ENCODE data around the gene SOX1. TPM values are rescaled to one million over a fixed set of nuclear protein-coding genes. Genes with fewer than 3 reads are reported as not detected.

SOX1 gene
- polyA plus RNA-seq, 2 of the 4 experiments (the other 2 are of a cell fraction) = not detected

DNA sequence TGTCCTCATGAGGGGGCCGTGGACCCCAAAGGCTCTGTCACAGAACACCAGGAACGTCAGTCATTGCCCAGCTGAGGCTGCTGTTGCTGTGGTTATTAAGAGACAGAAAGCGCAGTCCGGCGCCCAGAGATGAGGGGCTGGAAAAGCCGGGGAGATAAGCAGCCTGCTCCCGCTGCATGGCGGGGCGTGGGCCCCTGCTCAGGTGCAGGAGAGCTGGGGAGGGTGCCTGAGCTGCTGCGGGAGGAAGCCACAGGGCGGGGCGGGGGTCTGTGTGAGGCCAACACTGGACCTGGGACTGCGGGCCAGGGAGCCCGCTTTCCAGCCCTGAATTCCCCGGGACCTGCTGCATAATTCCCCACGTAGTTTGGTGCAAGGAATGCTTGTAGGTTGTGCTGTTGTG is 11.3 kb downstream of the SOX1 start:
- Histone ChIP-seq H3K4me3 (no peak overlapping the region), H3K27ac (no peak overlapping the region), H3K9me3 (no peaks in the 10 kb centered on the region), H3K4me2 (no peak overlapping the region), H3K4me1 (no peaks in the 10 kb centered on the region)
- 44% methylated on average over 5 of the region's 16 CpGs for WGBS (ENCODE audit: missing lambda C conversion rate)
- ChIA-PET POLR2A (no interaction called here), CTCF (no interaction called here)
- DNase-seq (ENCODE audit: low read depth in 1 of 2, low spot score in 1 of 2) = no peak
- FAIRE-seq = no peak
- TF ChIP-seq JUN (IDR thresholded peaks at IDR 0.05) (no peak), MYC (IDR thresholded peaks at IDR 0.05; ENCODE audit: borderline replicate concordance, low read length) (no peak), ZNF302 (CRISPR knock-in tag; IDR thresholded peaks at IDR 0.05) (no peak), CHD4 (IDR thresholded peaks at IDR 0.05; ENCODE audit: borderline replicate concordance) (no peak), KDM1A (IDR thresholded peaks at IDR 0.05; ENCODE audit: low read depth) (no peak)
- TF ChIP-seq, protein P1, sequence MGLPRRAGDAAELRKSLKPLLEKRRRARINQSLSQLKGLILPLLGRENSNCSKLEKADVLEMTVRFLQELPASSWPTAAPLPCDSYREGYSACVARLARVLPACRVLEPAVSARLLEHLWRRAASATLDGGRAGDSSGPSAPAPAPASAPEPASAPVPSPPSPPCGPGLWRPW (IDR thresholded peaks at IDR 0.05) = no peak
- ATAC-seq = no peak

DNA sequence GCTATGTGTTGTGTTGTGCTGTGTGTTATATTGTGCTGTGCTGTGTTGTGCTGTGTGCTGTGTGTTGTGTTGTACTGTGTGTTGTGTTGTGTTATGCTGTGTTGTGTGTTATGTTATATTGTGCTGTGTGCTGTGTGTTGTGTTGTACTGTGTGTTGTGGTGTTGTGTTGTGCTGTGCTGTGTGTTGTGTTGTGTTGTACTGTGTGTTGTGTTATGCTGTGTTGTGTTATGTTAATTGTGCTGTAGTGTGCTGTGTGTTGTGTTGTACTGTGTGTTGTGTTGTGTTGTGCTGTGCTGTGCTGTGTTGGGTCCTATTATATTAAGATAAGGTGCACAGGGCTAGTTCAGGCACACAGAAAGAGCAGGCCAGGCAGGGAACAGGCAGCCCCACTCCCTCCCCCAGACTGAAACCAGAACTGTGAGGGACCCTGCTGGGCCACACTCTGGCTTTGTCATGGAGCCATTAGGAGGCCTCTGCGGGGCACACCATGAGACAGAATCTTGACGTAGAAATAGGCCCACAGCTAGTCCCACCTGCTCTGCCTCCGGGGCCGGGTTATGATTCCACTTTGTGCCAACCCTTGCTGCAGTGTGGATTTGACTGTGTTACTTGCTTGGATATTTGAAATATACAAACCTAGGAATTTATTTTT is 12.1 kb downstream of the SOX1 start:
- Histone ChIP-seq H3K27ac (no peak overlapping the region), H3K9me3 (peaks cover 7% of the 10 kb centered on the region; the same call in 2 of the 3 replicates), H3K4me1 (no peaks in the 10 kb centered on the region), H3K4me2 (no peak overlapping the region), H3K4me3 (no peak overlapping the region)
- POLR2A ChIA-PET = no interaction called here
- DNase-seq (ENCODE audit: low read depth in 1 of 2, low spot score in 1 of 2) (no peak), FAIRE-seq (no peak), ATAC-seq (no peak)
- CTCF ChIA-PET = no interaction called here
- 63% methylated on average over 4 of the region's 4 CpGs for WGBS (ENCODE audit: missing lambda C conversion rate)
- no peak for TF ChIP-seq HDAC2 (IDR thresholded peaks at IDR 0.05)
- no peak for TF ChIP-seq HOXA7 (CRISPR knock-in tag; IDR thresholded peaks at IDR 0.05)
- TF ChIP-seq SREBF2 (IDR thresholded peaks at IDR 0.05) = no peak
- TF ChIP-seq, protein P2, sequence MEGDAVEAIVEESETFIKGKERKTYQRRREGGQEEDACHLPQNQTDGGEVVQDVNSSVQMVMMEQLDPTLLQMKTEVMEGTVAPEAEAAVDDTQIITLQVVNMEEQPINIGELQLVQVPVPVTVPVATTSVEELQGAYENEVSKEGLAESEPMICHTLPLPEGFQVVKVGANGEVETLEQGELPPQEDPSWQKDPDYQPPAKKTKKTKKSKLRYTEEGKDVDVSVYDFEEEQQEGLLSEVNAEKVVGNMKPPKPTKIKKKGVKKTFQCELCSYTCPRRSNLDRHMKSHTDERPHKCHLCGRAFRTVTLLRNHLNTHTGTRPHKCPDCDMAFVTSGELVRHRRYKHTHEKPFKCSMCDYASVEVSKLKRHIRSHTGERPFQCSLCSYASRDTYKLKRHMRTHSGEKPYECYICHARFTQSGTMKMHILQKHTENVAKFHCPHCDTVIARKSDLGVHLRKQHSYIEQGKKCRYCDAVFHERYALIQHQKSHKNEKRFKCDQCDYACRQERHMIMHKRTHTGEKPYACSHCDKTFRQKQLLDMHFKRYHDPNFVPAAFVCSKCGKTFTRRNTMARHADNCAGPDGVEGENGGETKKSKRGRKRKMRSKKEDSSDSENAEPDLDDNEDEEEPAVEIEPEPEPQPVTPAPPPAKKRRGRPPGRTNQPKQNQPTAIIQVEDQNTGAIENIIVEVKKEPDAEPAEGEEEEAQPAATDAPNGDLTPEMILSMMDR (IDR thresholded peaks at IDR 0.05) = no peak
- no peak for TF ChIP-seq HOXB13 (CRISPR knock-in tag; IDR thresholded peaks at IDR 0.05; ENCODE audit: low read depth)
- TF ChIP-seq POLR2AphosphoS2 (conservative IDR thresholded peaks at IDR 0.05; ENCODE audit: low read length) = no peak

DNA sequence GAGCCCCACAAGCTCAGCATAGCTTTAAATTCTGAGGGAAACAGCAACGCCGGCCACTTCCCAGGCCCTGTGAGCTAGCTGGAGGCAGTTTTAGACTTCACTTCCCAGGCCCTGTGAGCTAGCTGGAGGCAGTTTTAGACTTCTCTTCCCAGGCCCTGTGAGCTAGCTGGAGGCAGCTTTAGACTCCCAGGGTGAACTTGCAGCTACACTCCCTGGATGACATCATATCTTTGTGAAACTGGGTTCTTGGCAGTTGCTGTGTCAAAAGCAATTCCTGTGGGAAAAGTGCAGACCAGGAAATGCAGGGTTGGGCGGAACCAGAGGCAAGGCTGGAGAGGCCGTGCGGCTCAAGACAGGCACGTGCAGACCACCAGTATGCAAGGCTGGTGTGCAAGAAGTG is 12.7 kb downstream of the SOX1 start:
- TF ChIP-seq RFX5 (IDR thresholded peaks at IDR 0.05) = no peak
- TF ChIP-seq, protein P2 (IDR thresholded peaks at IDR 0.05) = no peak
- Histone ChIP-seq H3K4me2 (no peak overlapping the region), H3K27ac (no peak overlapping the region), H3K9me3 (peaks cover 11% of the 10 kb centered on the region; the same call in 2 of the 3 replicates), H3K4me1 (no peaks in the 10 kb centered on the region), H3K4me3 (no peak overlapping the region)
- no peak for ATAC-seq
- no peak for FAIRE-seq
- no peak for DNase-seq (ENCODE audit: low read depth in 1 of 2, low spot score in 1 of 2)
- CTCF ChIA-PET = no interaction called here
- POLR2A ChIA-PET = no interaction called here
- WGBS (ENCODE audit: missing lambda C conversion rate) = 62% methylated on average over 6 of the region's 6 CpGs

DNA sequence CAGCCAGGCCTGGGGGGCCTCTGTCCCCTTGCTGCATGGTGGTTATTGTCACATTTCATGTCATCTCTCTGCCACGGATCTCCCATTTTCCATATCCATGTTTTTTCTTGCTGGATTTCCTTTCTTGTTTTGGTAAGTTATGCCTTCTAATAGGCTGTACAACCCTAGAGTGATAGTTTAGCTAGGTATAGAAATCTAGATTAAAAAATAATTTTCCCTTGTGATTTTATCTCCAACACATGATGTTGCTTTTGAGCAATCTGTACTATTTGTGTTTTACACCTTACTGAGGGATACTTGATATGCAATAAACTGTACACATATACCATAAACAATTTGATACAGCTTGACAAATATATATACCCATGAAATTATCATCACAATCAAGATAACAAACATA is 17.0 kb downstream of the SOX1 start:
- no peak overlapping the region for H3K4me2 ChIP-seq
- H3K4me3 ChIP-seq = no peak overlapping the region
- peaks cover 11% of the 10 kb centered on the region; the same call in 2 of the 3 replicates for H3K9me3 ChIP-seq
- no peak overlapping the region for H3K27ac ChIP-seq
- DNase-seq (ENCODE audit: low read depth in 1 of 2, low spot score in 1 of 2) = no peak
- ChIA-PET POLR2A (no interaction called here), CTCF (no interaction called here)
- no peaks in the 10 kb centered on the region for H3K4me1 ChIP-seq
- 0% methylated on average over 1 of the region's 1 CpG for WGBS (ENCODE audit: missing lambda C conversion rate)
- no peak for FAIRE-seq
- ATAC-seq = no peak
- TF ChIP-seq EP300 (IDR thresholded peaks at IDR 0.05) = no peak
- TF ChIP-seq EHF (CRISPR knock-in tag; IDR thresholded peaks at IDR 0.05) = no peak
- no peak for TF ChIP-seq POLR2A (IDR thresholded peaks at IDR 0.05; ENCODE audit: low read length)
- TF ChIP-seq, protein P3, sequence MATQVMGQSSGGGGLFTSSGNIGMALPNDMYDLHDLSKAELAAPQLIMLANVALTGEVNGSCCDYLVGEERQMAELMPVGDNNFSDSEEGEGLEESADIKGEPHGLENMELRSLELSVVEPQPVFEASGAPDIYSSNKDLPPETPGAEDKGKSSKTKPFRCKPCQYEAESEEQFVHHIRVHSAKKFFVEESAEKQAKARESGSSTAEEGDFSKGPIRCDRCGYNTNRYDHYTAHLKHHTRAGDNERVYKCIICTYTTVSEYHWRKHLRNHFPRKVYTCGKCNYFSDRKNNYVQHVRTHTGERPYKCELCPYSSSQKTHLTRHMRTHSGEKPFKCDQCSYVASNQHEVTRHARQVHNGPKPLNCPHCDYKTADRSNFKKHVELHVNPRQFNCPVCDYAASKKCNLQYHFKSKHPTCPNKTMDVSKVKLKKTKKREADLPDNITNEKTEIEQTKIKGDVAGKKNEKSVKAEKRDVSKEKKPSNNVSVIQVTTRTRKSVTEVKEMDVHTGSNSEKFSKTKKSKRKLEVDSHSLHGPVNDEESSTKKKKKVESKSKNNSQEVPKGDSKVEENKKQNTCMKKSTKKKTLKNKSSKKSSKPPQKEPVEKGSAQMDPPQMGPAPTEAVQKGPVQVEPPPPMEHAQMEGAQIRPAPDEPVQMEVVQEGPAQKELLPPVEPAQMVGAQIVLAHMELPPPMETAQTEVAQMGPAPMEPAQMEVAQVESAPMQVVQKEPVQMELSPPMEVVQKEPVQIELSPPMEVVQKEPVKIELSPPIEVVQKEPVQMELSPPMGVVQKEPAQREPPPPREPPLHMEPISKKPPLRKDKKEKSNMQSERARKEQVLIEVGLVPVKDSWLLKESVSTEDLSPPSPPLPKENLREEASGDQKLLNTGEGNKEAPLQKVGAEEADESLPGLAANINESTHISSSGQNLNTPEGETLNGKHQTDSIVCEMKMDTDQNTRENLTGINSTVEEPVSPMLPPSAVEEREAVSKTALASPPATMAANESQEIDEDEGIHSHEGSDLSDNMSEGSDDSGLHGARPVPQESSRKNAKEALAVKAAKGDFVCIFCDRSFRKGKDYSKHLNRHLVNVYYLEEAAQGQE (IDR thresholded peaks at IDR 0.05) = no peak
- TF ChIP-seq HOXB5 (CRISPR knock-in tag; IDR thresholded peaks at IDR 0.05) = no peak
- no peak for TF ChIP-seq SMC3 (IDR thresholded peaks at IDR 0.05)
- no peak for TF ChIP-seq NR3C1 (IDR thresholded peaks at IDR 0.05)
- TF ChIP-seq HOXA7 (CRISPR knock-in tag; IDR thresholded peaks at IDR 0.05) = no peak
- no peak for TF ChIP-seq FOSB (CRISPR knock-in tag; IDR thresholded peaks at IDR 0.05)
- TF ChIP-seq, protein P4, sequence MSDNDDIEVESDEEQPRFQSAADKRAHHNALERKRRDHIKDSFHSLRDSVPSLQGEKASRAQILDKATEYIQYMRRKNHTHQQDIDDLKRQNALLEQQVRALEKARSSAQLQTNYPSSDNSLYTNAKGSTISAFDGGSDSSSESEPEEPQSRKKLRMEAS (IDR thresholded peaks at IDR 0.05) = no peak
- no peak for TF ChIP-seq MAFK (IDR thresholded peaks at IDR 0.05; ENCODE audit: partially characterized antibody)
- no peak for TF ChIP-seq ZNF302 (CRISPR knock-in tag; IDR thresholded peaks at IDR 0.05)
- no peak for TF ChIP-seq MYC (IDR thresholded peaks at IDR 0.05; ENCODE audit: borderline replicate concordance, low read length)
- TF ChIP-seq BHLHE40 (IDR thresholded peaks at IDR 0.05; ENCODE audit: low read depth, low read length) = no peak
